AG04449 (cell line): ENCODE results near the gene DPF3.
A peak's percentile ranks its signal among the peaks of the same experiment; 100 is the strongest.

Source experiments
- CTCF ChIA-PET: fragments of 350-600 bp; formaldehyde crosslinking; extraction: SDS; loops from one replicate; lab custom pipeline; 2021; ENCODE audit warnings: antibody characterized with exemption; lab: Yijun Ruan, JAX
- POLR2A ChIA-PET: fragments of 400-600, 350-600 bp; formaldehyde crosslinking; extraction: SDS; loops from one replicate; lab custom pipeline; 2020; ENCODE audit warnings: antibody characterized with exemption, inconsistent platforms; lab: Yijun Ruan, JAX
- DNase-seq: peaks from one replicate; pipeline ENCODE4 v3.0.0-alpha.2; 2010; ENCODE audit warnings: low read depth, low spot score
- H3K4me3 ChIP-seq: 2 replicates; pipeline ENCODE4 v1.5.1; 2011; ENCODE audit warnings: low read depth, mild to moderate bottlenecking, control low read depth, low read length
- TF ChIP-seq, protein P1 (sequence below): IDR thresholded peaks from one replicate; pipeline ENCODE4 v1.5.1; 2011; ENCODE audit warnings: mild to moderate bottlenecking, moderate library complexity, low read length, control low read depth, inconsistent platforms; ENCODE audit not compliant: insufficient read depth; ENCODE audit errors: missing control alignments

DPF3 gene

GRCh38 chr14:72893636-72894322, at the start of gene DPF3:
DPF3 (minus strand) TSS chr14:72894101; CDS start chr14:72894088, 13 bp downstream.
- CTCF ChIA-PET: interaction anchor here (1.0 to 2.6 kb wide), 6 partner anchors 10 to 378 kb away, joined by 3 to 36 read pairs (median 5); no protein-coding TSS in a partner anchor
- TF ChIP-seq, protein P1, sequence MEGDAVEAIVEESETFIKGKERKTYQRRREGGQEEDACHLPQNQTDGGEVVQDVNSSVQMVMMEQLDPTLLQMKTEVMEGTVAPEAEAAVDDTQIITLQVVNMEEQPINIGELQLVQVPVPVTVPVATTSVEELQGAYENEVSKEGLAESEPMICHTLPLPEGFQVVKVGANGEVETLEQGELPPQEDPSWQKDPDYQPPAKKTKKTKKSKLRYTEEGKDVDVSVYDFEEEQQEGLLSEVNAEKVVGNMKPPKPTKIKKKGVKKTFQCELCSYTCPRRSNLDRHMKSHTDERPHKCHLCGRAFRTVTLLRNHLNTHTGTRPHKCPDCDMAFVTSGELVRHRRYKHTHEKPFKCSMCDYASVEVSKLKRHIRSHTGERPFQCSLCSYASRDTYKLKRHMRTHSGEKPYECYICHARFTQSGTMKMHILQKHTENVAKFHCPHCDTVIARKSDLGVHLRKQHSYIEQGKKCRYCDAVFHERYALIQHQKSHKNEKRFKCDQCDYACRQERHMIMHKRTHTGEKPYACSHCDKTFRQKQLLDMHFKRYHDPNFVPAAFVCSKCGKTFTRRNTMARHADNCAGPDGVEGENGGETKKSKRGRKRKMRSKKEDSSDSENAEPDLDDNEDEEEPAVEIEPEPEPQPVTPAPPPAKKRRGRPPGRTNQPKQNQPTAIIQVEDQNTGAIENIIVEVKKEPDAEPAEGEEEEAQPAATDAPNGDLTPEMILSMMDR: no peak
- POLR2A ChIA-PET: interaction anchor here (0.6 to 1.3 kb wide), 4 partner anchors 12 to 377 kb away, joined by 3 to 6 read pairs (median 3); no protein-coding TSS in a partner anchor
- H3K4me3 ChIP-seq: peak within 1 kb of the TSS; percentile 80
- DNase-seq: peak; percentile 73

- TF ChIP-seq, protein P1: no peak
- ChIA-PET POLR2A (no interaction called here), CTCF (interaction anchor here (1.3 to 11.4 kb wide), 2 partner anchors 24 to 429 kb away, joined by 3 to 160 read pairs; no protein-coding TSS in a partner anchor)
- DNase-seq: no peak
- H3K4me3 ChIP-seq: no peak overlapping the region
Measured at GRCh38 chr14:72942934-72943333, 49.0 kb upstream of the DPF3 start.

- ChIA-PET POLR2A (no interaction called here), CTCF (interaction anchor here (1.3 to 11.4 kb wide), 3 partner anchors 9 to 428 kb away, joined by 3 to 160 read pairs (median 90); no protein-coding TSS in a partner anchor)
- no peak overlapping the region for H3K4me3 ChIP-seq
- TF ChIP-seq, protein P1: no peak
- no peak for DNase-seq
Measured at GRCh38 chr14:72941286-72941985, 47.5 kb upstream of the DPF3 start.

DNA sequence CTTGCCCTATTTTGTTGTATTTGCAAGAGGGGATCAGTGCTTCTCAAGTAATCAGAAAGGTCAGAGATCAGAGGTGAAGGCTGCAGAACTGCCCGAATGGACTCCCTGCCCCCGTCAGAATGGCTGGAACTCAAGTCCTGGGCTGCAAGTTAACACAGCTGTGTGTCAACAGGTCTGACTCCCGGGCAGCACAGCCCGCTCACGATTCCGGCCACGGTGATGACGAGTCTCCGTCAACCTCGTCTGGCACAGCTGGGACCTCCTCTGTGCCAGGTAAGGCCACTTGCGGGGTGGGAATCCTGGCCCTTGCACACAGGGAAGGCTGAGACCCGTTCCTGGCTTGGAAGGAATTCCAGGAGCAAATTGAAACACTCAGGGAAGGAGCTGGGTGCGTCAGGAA, 45.7 kb upstream of the DPF3 start:
- TF ChIP-seq, protein P1: no peak
- CTCF ChIA-PET: interaction anchor here (6.7 to 11.4 kb wide), 2 partner anchors 10 to 426 kb away, joined by 90 to 160 read pairs; no protein-coding TSS in a partner anchor
- POLR2A ChIA-PET: no interaction called here
- no peak for DNase-seq
- no peak overlapping the region for H3K4me3 ChIP-seq

GRCh38 chr14:72932893-72933292, 39.0 kb upstream of the DPF3 start:
- TF ChIP-seq, protein P1: no peak
- DNase-seq: no peak
- ChIA-PET POLR2A (no interaction called here), CTCF (interaction anchor here (0.7 to 1.9 kb wide), 4 partner anchors 16 to 419 kb away, joined by 5 to 13 read pairs (median 6); no protein-coding TSS in a partner anchor)
- no peak overlapping the region for H3K4me3 ChIP-seq
